LNCAP (cell line): ENCODE data around the gene KCTD10.

ENCODE experiments used
- TF ChIP-seq, protein P1 (sequence below): fragments of 450-650 bp; IDR thresholded peaks from 2 replicates; pipeline ENCODE4 v1.5.1; 2017; ENCODE audit warnings: mild to moderate bottlenecking

The KCTD10 gene

GRCh38 chr12:109434582-109434981 is 42.5 kb downstream of the KCTD10 start:
- TF ChIP-seq, protein P1, sequence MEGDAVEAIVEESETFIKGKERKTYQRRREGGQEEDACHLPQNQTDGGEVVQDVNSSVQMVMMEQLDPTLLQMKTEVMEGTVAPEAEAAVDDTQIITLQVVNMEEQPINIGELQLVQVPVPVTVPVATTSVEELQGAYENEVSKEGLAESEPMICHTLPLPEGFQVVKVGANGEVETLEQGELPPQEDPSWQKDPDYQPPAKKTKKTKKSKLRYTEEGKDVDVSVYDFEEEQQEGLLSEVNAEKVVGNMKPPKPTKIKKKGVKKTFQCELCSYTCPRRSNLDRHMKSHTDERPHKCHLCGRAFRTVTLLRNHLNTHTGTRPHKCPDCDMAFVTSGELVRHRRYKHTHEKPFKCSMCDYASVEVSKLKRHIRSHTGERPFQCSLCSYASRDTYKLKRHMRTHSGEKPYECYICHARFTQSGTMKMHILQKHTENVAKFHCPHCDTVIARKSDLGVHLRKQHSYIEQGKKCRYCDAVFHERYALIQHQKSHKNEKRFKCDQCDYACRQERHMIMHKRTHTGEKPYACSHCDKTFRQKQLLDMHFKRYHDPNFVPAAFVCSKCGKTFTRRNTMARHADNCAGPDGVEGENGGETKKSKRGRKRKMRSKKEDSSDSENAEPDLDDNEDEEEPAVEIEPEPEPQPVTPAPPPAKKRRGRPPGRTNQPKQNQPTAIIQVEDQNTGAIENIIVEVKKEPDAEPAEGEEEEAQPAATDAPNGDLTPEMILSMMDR: no peak

DNA sequence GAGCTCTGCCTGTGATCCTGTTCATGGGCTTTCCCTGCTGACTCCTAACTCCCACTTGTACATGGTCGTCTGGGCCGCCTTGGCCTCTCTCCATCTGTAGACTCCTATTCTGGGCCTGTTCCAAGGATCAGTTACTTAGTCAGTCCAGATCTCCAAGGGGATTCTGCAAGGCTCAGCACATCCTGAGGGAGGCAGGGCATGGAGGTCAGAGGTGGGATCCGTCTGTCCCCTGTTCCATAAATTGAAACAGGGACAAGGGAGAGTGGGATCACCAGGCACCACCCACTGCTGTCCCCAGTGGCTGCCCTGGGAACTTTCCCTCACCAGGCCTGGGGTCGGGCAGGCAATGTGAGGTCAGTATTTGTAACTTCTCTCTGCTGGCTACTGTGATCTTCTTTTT is 43.5 kb downstream of the KCTD10 start:
- TF ChIP-seq, protein P1: no peak; the same call in 1 of the 2 replicates

DNA sequence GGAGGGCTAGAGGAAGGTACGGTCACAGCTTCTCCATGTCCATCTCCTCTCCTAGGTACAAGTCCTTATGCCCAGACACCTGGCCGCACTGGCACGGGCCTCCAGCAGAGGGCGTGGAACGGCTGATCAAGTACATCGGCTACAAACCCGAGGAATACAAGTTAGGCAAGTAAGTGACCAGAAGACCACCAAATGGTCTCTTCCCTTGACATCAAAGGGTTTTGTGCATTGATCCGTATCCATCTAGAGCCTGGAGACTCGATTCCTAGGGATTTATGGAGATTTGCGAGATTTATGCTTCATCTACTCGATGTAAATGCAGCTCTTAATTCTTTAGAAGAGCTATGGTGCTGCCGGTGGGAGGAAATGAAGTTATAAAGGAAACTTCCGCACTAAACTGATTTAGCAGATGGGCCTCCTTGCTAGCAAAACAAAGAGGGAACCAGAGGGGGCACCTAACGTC is 44.2 kb downstream of the KCTD10 start:
- TF ChIP-seq, protein P1: peak; percentile 96

- TF ChIP-seq, protein P1: no peak
Measured at GRCh38 chr12:109432431-109432830, 44.7 kb downstream of the KCTD10 start.

- TF ChIP-seq, protein P1: no peak
Measured at GRCh38 chr12:109430244-109430643, 46.9 kb downstream of the KCTD10 start.

- TF ChIP-seq, protein P1: peak; percentile 98
Measured at GRCh38 chr12:109428037-109428629, 49.0 kb downstream of the KCTD10 start.

- TF ChIP-seq, protein P1: no peak
Measured at GRCh38 chr12:109423392-109423791, 53.7 kb downstream of the KCTD10 start.

- TF ChIP-seq, protein P1: no peak
Measured at GRCh38 chr12:109422251-109422650, 54.8 kb downstream of the KCTD10 start.
